ENCODE measurements around the gene FGF12. TPM values are rescaled to one million over a fixed set of nuclear protein-coding genes. Genes with fewer than 3 reads are reported as not detected.
A peak's percentile ranks its signal among the peaks of the same experiment; 100 is the strongest.

The FGF12 gene
- total and polyA plus RNA-seq, 2 experiments from 2014 or later = 6.0 to 14.3 TPM

DNA sequence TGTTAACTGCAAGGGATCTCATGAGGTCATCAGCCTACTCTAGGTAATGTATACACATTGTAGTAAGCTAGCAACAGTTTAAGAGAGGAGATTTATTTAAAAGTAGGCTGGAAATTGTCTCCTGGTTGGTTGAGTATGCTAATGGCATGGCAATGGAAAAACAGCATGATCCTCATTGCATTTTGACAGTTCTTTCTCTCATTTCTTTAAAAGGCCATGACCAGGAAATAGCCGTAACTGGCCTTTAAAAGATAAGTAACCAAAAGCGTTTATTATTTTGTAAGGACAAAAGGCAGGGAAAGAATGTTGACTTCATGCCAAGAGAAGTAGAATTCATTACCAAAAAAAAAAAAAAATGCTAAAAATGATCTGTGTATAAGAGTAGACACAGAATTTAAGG lies 310.3 kb downstream of the FGF12 start:
- Mint-ChIP-seq H3K27ac (no peak overlapping the region), H3K27me3 (ENCODE audit: insufficient read depth, low read depth, poor library complexity) (peaks cover 3% of the 10 kb centered on the region), H3K4me3 (no peak overlapping the region), H3K9me3 (no peaks in the 10 kb centered on the region; the same call in 2 of the 3 replicates), H3K4me1 (peaks cover 71% of the 10 kb centered on the region), H3K36me3 (ENCODE audit: low read depth) (peaks cover 4% of the 10 kb centered on the region; the same call in 1 of the 3 replicates)
- peak overlapping the region; percentile 46 for H3K4me2 ChIP-seq
- ATAC-seq = peak; percentile 50
- H3K36me3 ChIP-seq (ENCODE audit: insufficient read depth) = no peaks in the 10 kb centered on the region
- no peaks in the 10 kb centered on the region for H3F3A ChIP-seq (replicated peaks; ENCODE audit: low read depth)
- no peaks in the 10 kb centered on the region for H3K9me2 ChIP-seq (ENCODE audit: insufficient read depth)
- TF ChIP-seq ZNF331 (CRISPR knock-in tag; IDR thresholded peaks at IDR 0.05; ENCODE audit: low read depth) (no peak), NANOG (IDR thresholded peaks at IDR 0.05; ENCODE audit: borderline replicate concordance) (peak; percentile 94)
- no peak overlapping the region for H2AFZ ChIP-seq
- no peak overlapping the region for H3K27ac ChIP-seq (ENCODE audit: low read depth)
- H4K20me1 ChIP-seq (replicated peaks; ENCODE audit: insufficient read depth) = no peaks in the 10 kb centered on the region
- peaks cover 59% of the 10 kb centered on the region for H3K4me1 ChIP-seq (ENCODE audit: insufficient read depth)
- H3K27me3 ChIP-seq (ENCODE audit: insufficient read depth) = peaks cover 46% of the 10 kb centered on the region
- peak; percentile 45 for DNase-seq (ENCODE audit: low spot score)
- peak overlapping the region; percentile 21 for H3K4me3 ChIP-seq
- no peaks in the 10 kb centered on the region for H3K79me2 ChIP-seq (replicated peaks; ENCODE audit: insufficient read depth)

GRCh38 chr3:192413461-192413860 lies 313.9 kb downstream of the FGF12 start:
- no peaks in the 10 kb centered on the region for H3K36me3 Mint-ChIP-seq (ENCODE audit: low read depth)
- Histone ChIP-seq H3K79me2 (replicated peaks; ENCODE audit: insufficient read depth) (no peaks in the 10 kb centered on the region), H3K36me3 (ENCODE audit: insufficient read depth) (no peaks in the 10 kb centered on the region), H3K4me2 (no peak overlapping the region), H3K9me2 (ENCODE audit: insufficient read depth) (no peaks in the 10 kb centered on the region), H3K4me1 (ENCODE audit: insufficient read depth) (peaks cover 76% of the 10 kb centered on the region), H3K27ac (ENCODE audit: low read depth) (no peak overlapping the region), H3K4me3 (no peak overlapping the region), H4K20me1 (replicated peaks; ENCODE audit: insufficient read depth) (0 out of 2 replicates have a peak, but pooled peaks cover 3% of the 10 kb centered on the region), H3F3A (replicated peaks; ENCODE audit: low read depth) (no peaks in the 10 kb centered on the region), H2AFZ (no peak overlapping the region), H3K27me3 (ENCODE audit: insufficient read depth) (peaks cover 78% of the 10 kb centered on the region)
- H3K4me3 Mint-ChIP-seq = no peak overlapping the region
- H3K27ac Mint-ChIP-seq = no peak overlapping the region
- H3K4me1 Mint-ChIP-seq = peaks cover 74% of the 10 kb centered on the region
- no peaks in the 10 kb centered on the region for H3K9me3 Mint-ChIP-seq
- no peak for DNase-seq (ENCODE audit: low spot score)
- no peak for ATAC-seq
- H3K27me3 Mint-ChIP-seq (ENCODE audit: insufficient read depth, low read depth, poor library complexity) = peaks cover 21% of the 10 kb centered on the region
- TF ChIP-seq CREB1 (CRISPR knock-in tag; IDR thresholded peaks at IDR 0.05; ENCODE audit: low read depth) = no peak
- no peak for TF ChIP-seq JUNB (IDR thresholded peaks at IDR 0.05; ENCODE audit: unreplicated experiment)
- TF ChIP-seq ZNF331 (CRISPR knock-in tag; IDR thresholded peaks at IDR 0.05; ENCODE audit: low read depth) = no peak
- TF ChIP-seq, protein P1, sequence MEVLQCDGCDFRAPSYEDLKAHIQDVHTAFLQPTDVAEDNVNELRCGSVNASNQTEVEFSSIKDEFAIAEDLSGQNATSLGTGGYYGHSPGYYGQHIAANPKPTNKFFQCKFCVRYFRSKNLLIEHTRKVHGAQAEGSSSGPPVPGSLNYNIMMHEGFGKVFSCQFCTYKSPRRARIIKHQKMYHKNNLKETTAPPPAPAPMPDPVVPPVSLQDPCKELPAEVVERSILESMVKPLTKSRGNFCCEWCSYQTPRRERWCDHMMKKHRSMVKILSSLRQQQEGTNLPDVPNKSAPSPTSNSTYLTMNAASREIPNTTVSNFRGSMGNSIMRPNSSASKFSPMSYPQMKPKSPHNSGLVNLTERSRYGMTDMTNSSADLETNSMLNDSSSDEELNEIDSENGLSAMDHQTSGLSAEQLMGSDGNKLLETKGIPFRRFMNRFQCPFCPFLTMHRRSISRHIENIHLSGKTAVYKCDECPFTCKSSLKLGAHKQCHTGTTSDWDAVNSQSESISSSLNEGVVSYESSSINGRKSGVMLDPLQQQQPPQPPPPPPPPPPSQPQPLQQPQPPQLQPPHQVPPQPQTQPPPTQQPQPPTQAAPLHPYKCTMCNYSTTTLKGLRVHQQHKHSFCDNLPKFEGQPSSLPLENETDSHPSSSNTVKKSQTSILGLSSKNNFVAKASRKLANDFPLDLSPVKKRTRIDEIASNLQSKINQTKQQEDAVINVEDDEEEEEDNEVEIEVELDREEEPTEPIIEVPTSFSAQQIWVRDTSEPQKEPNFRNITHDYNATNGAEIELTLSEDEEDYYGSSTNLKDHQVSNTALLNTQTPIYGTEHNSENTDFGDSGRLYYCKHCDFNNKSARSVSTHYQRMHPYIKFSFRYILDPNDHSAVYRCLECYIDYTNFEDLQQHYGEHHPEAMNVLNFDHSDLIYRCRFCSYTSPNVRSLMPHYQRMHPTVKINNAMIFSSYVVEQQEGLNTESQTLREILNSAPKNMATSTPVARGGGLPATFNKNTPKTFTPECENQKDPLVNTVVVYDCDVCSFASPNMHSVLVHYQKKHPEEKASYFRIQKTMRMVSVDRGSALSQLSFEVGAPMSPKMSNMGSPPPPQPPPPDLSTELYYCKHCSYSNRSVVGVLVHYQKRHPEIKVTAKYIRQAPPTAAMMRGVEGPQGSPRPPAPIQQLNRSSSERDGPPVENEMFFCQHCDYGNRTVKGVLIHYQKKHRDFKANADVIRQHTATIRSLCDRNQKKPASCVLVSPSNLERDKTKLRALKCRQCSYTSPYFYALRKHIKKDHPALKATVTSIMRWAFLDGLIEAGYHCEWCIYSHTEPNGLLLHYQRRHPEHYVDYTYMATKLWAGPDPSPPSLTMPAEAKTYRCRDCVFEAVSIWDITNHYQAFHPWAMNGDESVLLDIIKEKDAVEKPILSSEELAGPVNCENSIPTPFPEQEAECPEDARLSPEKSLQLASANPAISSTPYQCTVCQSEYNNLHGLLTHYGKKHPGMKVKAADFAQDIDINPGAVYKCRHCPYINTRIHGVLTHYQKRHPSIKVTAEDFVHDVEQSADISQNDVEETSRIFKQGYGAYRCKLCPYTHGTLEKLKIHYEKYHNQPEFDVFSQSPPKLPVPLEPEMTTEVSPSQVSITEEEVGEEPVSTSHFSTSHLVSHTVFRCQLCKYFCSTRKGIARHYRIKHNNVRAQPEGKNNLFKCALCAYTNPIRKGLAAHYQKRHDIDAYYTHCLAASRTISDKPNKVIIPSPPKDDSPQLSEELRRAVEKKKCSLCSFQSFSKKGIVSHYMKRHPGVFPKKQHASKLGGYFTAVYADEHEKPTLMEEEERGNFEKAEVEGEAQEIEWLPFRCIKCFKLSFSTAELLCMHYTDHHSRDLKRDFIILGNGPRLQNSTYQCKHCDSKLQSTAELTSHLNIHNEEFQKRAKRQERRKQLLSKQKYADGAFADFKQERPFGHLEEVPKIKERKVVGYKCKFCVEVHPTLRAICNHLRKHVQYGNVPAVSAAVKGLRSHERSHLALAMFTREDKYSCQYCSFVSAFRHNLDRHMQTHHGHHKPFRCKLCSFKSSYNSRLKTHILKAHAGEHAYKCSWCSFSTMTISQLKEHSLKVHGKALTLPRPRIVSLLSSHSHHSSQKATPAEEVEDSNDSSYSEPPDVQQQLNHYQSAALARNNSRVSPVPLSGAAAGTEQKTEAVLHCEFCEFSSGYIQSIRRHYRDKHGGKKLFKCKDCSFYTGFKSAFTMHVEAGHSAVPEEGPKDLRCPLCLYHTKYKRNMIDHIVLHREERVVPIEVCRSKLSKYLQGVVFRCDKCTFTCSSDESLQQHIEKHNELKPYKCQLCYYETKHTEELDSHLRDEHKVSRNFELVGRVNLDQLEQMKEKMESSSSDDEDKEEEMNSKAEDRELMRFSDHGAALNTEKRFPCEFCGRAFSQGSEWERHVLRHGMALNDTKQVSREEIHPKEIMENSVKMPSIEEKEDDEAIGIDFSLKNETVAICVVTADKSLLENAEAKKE (CRISPR knock-in tag; IDR thresholded peaks at IDR 0.05) = no peak
- no peak for TF ChIP-seq STAT1 (IDR thresholded peaks at IDR 0.05; ENCODE audit: unreplicated experiment)
- no peak for TF ChIP-seq EZH2 (IDR thresholded peaks at IDR 0.05; ENCODE audit: low read depth, unreplicated experiment)
- TF ChIP-seq NANOG (IDR thresholded peaks at IDR 0.05; ENCODE audit: borderline replicate concordance) = no peak
- no peak for TF ChIP-seq ZNF114 (CRISPR knock-in tag; IDR thresholded peaks at IDR 0.05)
- no peak for TF ChIP-seq REST (IDR thresholded peaks at IDR 0.05; ENCODE audit: unreplicated experiment)
- TF ChIP-seq POLR2AphosphoS5 (IDR thresholded peaks at IDR 0.05; ENCODE audit: low read depth) = no peak
- no peak for TF ChIP-seq EZH2phosphoT487 (IDR thresholded peaks at IDR 0.05; ENCODE audit: unreplicated experiment)
